ENCODE results near the gene MOAP1.

DNA sequence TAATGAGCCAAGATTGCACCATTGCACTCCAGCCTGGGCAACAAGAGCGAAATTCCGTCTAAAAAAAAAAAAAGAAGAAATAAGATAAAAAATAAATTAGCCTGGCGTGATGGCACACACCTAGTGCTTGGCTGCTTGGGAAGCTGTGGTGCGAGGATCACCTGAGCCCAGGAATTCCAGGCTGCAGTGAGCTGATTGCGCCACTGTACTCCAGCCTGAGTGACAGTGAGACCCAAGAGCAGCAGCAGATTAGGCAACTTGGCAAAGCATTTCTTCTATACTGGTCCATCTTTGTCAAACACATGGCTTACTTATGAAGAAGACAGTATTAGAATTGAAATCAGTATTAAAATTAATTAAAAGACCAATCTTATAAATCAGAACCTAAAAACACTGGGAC is 15.9 kb upstream of the MOAP1 start:
- TF ChIP-seq CTCF (IDR thresholded peaks at IDR 0.05) (no peak), POLR2A (IDR thresholded peaks at IDR 0.05) (no peak), POLR2AphosphoS5 (IDR thresholded peaks at IDR 0.05) (no peak)

All from stomach (tissue), 4 donors.